IMR-90 (cell line): Measurements from ENCODE around the gene TRIM27. TPM values are rescaled to one million over a fixed set of nuclear protein-coding genes. Genes with fewer than 3 reads are reported as not detected.

ENCODE experiments used
- ATAC-seq: fragments of 200-7000 bp; cut with Tn5 transposase; 2 replicates; pipeline ENCODE4 v1.9.1; 2020; ENCODE audit warnings: low read depth, mild to moderate bottlenecking, moderate library complexity
- BruUV-seq: library from RNA; stranded (reverse); fragments of 400-500 nt; replicated peaks from 2 replicates; lab custom pipeline; 2021; lab: Mats Ljungman, UMichigan
- CTCF ChIA-PET: fragments of 300-600 bp; formaldehyde crosslinking; extraction: SDS; loops from one replicate; lab custom pipeline; 2021; ENCODE audit warnings: antibody characterized with exemption; lab: Yijun Ruan, JAX
- POLR2A ChIA-PET: fragments of 300-600 bp; sonication (Branson Sonifier 250); formaldehyde crosslinking; loops from one replicate; lab custom pipeline; 2022; ENCODE audit warnings: antibody characterized with exemption; ENCODE audit not compliant: unreplicated experiment; lab: Charles Lee
- DNase-seq: peaks from one replicate; pipeline ENCODE4 v3.0.0; 2013
- H2AFZ ChIP-seq: replicated peaks from 2 replicates; pipeline ENCODE3; 2013; ENCODE audit warnings: low read length, mild to moderate bottlenecking; ENCODE audit not compliant: poor library complexity
- H2AK5ac ChIP-seq: 2 replicates; pipeline ENCODE4 v1.6.1; 2013; ENCODE audit warnings: low read depth, low read length, inconsistent platforms
- H2AK9ac ChIP-seq: replicated peaks from 2 replicates; pipeline ENCODE3; 2013; ENCODE audit warnings: mild to moderate bottlenecking, low read depth, low read length, moderate library complexity; ENCODE audit not compliant: poor library complexity
- H2BK120ac ChIP-seq: 2 replicates; pipeline ENCODE4 v1.6.1; 2013; ENCODE audit warnings: low read depth, low read length, inconsistent platforms
- H2BK15ac ChIP-seq: 3 replicates; pipeline ENCODE4 v1.6.1; 2013; ENCODE audit warnings: low read depth, low read length, inconsistent platforms
- H2BK20ac ChIP-seq: 2 replicates; pipeline ENCODE4 v1.6.1; 2013; ENCODE audit warnings: low read depth, mild to moderate bottlenecking, inconsistent platforms, low read length, moderate library complexity
- H2BK5ac ChIP-seq: 2 replicates; pipeline ENCODE4 v1.6.1; 2013; ENCODE audit warnings: mild to moderate bottlenecking, low read depth, low read length, inconsistent platforms; ENCODE audit not compliant: poor library complexity, severe bottlenecking
- H3K14ac ChIP-seq: replicated peaks from 2 replicates; pipeline ENCODE4 v1.6.1; 2013; ENCODE audit warnings: low read depth, low read length, inconsistent platforms
- H3K18ac ChIP-seq: 2 replicates; pipeline ENCODE4 v1.6.1; 2013; ENCODE audit warnings: low read depth, low read length, control low read depth
- H3K23ac ChIP-seq: 2 replicates; pipeline ENCODE4 v1.6.1; 2013; ENCODE audit warnings: low read depth, low read length, inconsistent platforms
- H3K27ac ChIP-seq: 2 replicates; pipeline ENCODE4 v1.5.1; 2013; ENCODE audit warnings: mild to moderate bottlenecking, control low read depth, low read length; ENCODE audit not compliant: insufficient read depth
- H3K27me3 ChIP-seq: 2 replicates; pipeline ENCODE4 v1.6.1; 2013; ENCODE audit warnings: low read length; ENCODE audit not compliant: control insufficient read depth, insufficient read depth
- H3K36me3 ChIP-seq: 2 replicates; pipeline ENCODE4 v1.6.1; 2013; ENCODE audit warnings: low read length, mixed read lengths; ENCODE audit not compliant: control insufficient read depth, insufficient read depth
- H3K4ac ChIP-seq: 2 replicates; pipeline ENCODE4 v1.6.1; 2013; ENCODE audit warnings: low read depth, low read length, inconsistent platforms
- H3K4me1 ChIP-seq: 2 replicates; pipeline ENCODE4 v1.6.1; 2013; ENCODE audit warnings: low read length, mixed read lengths; ENCODE audit not compliant: control insufficient read depth, insufficient read depth
- H3K4me2 ChIP-seq: 2 replicates; pipeline ENCODE4 v1.6.1; 2013; ENCODE audit warnings: low read depth, mild to moderate bottlenecking, control low read depth, low read length, moderate library complexity
- H3K4me3 ChIP-seq: 2 replicates; pipeline ENCODE4 v1.5.1; 2013; ENCODE audit warnings: low read depth, mild to moderate bottlenecking, control low read depth, low read length, moderate library complexity; ENCODE audit not compliant: insufficient read depth
- H3K56ac ChIP-seq: 2 replicates; pipeline ENCODE4 v1.6.1; 2013; ENCODE audit warnings: low read length, inconsistent platforms; ENCODE audit not compliant: insufficient read depth; ENCODE audit errors: extremely low read depth
- H3K79me1 ChIP-seq, 2 experiments: 2 replicates each; pipeline ENCODE4 v1.6.1; 2013; ENCODE audit warnings: low read length in 2 of 2, inconsistent platforms in 1 of 2, low read depth in 1 of 2
- H3K9ac ChIP-seq: 2 replicates; pipeline ENCODE4 v1.6.1; 2013; ENCODE audit warnings: low read depth, low read length, control low read depth
- H3K9me1 ChIP-seq: 2 replicates; pipeline ENCODE4 v1.6.1; 2013; ENCODE audit warnings: low read length, inconsistent platforms; ENCODE audit not compliant: insufficient read depth
- H3K9me3 ChIP-seq: 2 replicates; pipeline ENCODE4 v1.6.1; 2013; ENCODE audit warnings: low read length; ENCODE audit not compliant: control insufficient read depth, insufficient read depth
- H4K20me1 ChIP-seq: 2 replicates; pipeline ENCODE4 v1.6.1; 2013; ENCODE audit warnings: low read length, inconsistent platforms; ENCODE audit not compliant: insufficient read depth
- H4K5ac ChIP-seq: 2 replicates; pipeline ENCODE4 v1.6.1; 2013; ENCODE audit warnings: mild to moderate bottlenecking, low read depth, low read length, control low read depth
- H4K8ac ChIP-seq, 2 experiments: 2 replicates each; pipeline ENCODE4 v1.6.1; 2013; ENCODE audit warnings: low read depth in 2 of 2, low read length in 2 of 2, control low read depth in 1 of 2, inconsistent platforms in 1 of 2
- H4K91ac ChIP-seq: 2 replicates; pipeline ENCODE4 v1.6.1; 2013; ENCODE audit warnings: low read depth, low read length, inconsistent platforms; ENCODE audit not compliant: insufficient read depth
- CEBPB ChIP-seq: IDR thresholded peaks from 2 replicates; pipeline ENCODE4 v1.6.1; 2012; ENCODE audit warnings: low read depth, low read length, improper control_type of control experiment
- ELK1 ChIP-seq: fragments of 150-350 bp; IDR thresholded peaks from 2 replicates; pipeline ENCODE4 v1.6.1; 2016; ENCODE audit warnings: low read depth, mild to moderate bottlenecking, low read length, moderate library complexity, borderline replicate concordance
- POLR2A ChIP-seq: IDR thresholded peaks from 2 replicates; pipeline ENCODE4 v1.6.1; 2012; ENCODE audit warnings: mild to moderate bottlenecking, low read depth, low read length
- RFX5 ChIP-seq: IDR thresholded peaks from 2 replicates; pipeline ENCODE4 v1.8.0; 2012; ENCODE audit warnings: low read depth, mild to moderate bottlenecking, low read length, moderate library complexity
- WGBS, 2 experiments: methylation state at CpG; one replicate each; pipeline versions ENCODE4 v1.1.5 to v1.1.7; 2013; ENCODE audit warnings: missing lambda C conversion rate in 2 of 2; ENCODE audit not compliant: insufficient read length in 1 of 2; ENCODE audit errors: extremely low coverage in 2 of 2; 5-methylcytosine and 5-hydroxymethylcytosine counted together
- dilution Hi-C: fragments of 300-500 bp; cut with HindIII; formaldehyde crosslinking; loops from one replicate; pipeline ENCODE4 v1.14.3; 2018; ENCODE audit warnings: low sequenced_read_pairs; ENCODE audit not compliant: unreplicated experiment
- in situ Hi-C: fragments of 300-500 bp; cut with MboI; formaldehyde crosslinking; loops from 3 replicates; pipeline ENCODE4 v1.14.3; 2019; ENCODE audit warnings: low sequenced_read_pairs, inconsistent platforms, mixed read lengths
- intact Hi-C: fragments of 100-400 bp; cut with micrococcal nuclease; formaldehyde crosslinking; loops from 2 replicates; pipeline ENCODE4 v1.10.0; 2022
- polyA plus RNA-seq, 3 experiments: library from polyadenylated mRNA; depleted of rRNA; stranded (reverse); fragments of >200 nt; gene quantifications; 2 replicates each; pipeline ENCODE4 v1.2.3, GENCODE V29; 2012; ENCODE audit warnings: low replicate concordance in 1 of 3
- total RNA-seq: library from RNA; depleted of rRNA; stranded (reverse); fragments of >200 nt; gene quantifications from 2 replicates; pipeline ENCODE4 v1.2.3, GENCODE V29; 2012

The TRIM27 gene
- total and polyA plus RNA-seq, 2 of the 4 experiments (the other 2 are of a cell fraction), result 44.4 to 48.0 TPM

GRCh38 chr6:28887796-28888496 lies 35.8 kb downstream of the TRIM27 start:
- BruUV-seq, result no TSS peak

More at GRCh38 chr6:28887796-28888496, 35.8 kb downstream of the TRIM27 start:
- no CpG with 5 or more reads among the region's 4 CpGs for WGBS, 2 experiments
- no peak for ATAC-seq
- Histone ChIP-seq H3K9me3 (no peaks in the 10 kb centered on the region), H2AK5ac (no peak overlapping the region), H4K5ac (no peak overlapping the region), H4K91ac (no peak overlapping the region), H2AFZ (no peak overlapping the region), H2BK20ac (no peak overlapping the region), H3K23ac (no peak overlapping the region), H3K4me2 (no peak overlapping the region), H3K4me3 (no peak overlapping the region), H2BK120ac (no peak overlapping the region), H3K9ac (no peak overlapping the region), H3K14ac (no peak overlapping the region), H4K8ac (no peak overlapping the region), H4K20me1 (no peaks in the 10 kb centered on the region), H3K36me3 (no peaks in the 10 kb centered on the region), H3K79me1 (no peaks in the 10 kb centered on the region), H3K4me1 (no peaks in the 10 kb centered on the region), H3K9me1 (no peaks in the 10 kb centered on the region), H3K27me3 (no peaks in the 10 kb centered on the region), H2BK5ac (no peak overlapping the region), H3K56ac (no peak overlapping the region), H2BK15ac (no peak overlapping the region), H3K18ac (no peak overlapping the region), H3K4ac (no peak overlapping the region), H3K27ac (no peak overlapping the region), H2AK9ac (no peak overlapping the region)
- no peak for DNase-seq
- intact Hi-C loops, result no loop called here
- ChIA-PET POLR2A (no interaction called here), CTCF (no interaction called here)
- TF ChIP-seq POLR2A (no peak), CEBPB (no peak), RFX5 (no peak), ELK1 (no peak)
- dilution Hi-C loops, result no loop called here
- in situ Hi-C loops, result no loop called here
